Measurements from ENCODE around the gene CFD.
"Not testable (repeated sequence)": the region's sequence is repeated elsewhere in the genome, so short reads cannot be mapped to it uniquely, and the experiment has no call there.

The CFD gene

GRCh38 chr19:858868-859843 is at the start of gene CFD:
TSS of gene CFD (plus strand) at chr19:859664. CDS start at chr19:859690, 26 bp downstream.
- DNase-seq, result no peak

GRCh38 chr19:810077-810855 is 49.2 kb upstream of the CFD start:
- no peak for DNase-seq

GRCh38 chr19:810883-811489 is 48.5 kb upstream of the CFD start:
- no peak for DNase-seq

GRCh38 chr19:811506-812048 is 47.9 kb upstream of the CFD start:
- DNase-seq, result no peak

GRCh38 chr19:812049-812746 is 47.3 kb upstream of the CFD start:
- no peak for DNase-seq

GRCh38 chr19:812747-813218 is 46.7 kb upstream of the CFD start:
- DNase-seq, result no peak

GRCh38 chr19:813219-814151 is 46.0 kb upstream of the CFD start:
- DNase-seq, result no peak

GRCh38 chr19:814152-815078 is 45.0 kb upstream of the CFD start:
- no peak for DNase-seq

- DNase-seq, result no peak
Measured at GRCh38 chr19:815079-815774, 44.2 kb upstream of the CFD start.

GRCh38 chr19:815775-816499 is 43.5 kb upstream of the CFD start:
- DNase-seq, result no peak

- no peak for DNase-seq
Measured at GRCh38 chr19:816500-816857, 43.0 kb upstream of the CFD start.

- not testable (repeated sequence) for DNase-seq
Measured at GRCh38 chr19:820212-820611, 39.3 kb upstream of the CFD start.

- DNase-seq, result no peak
Measured at GRCh38 chr19:821231-821824, 38.1 kb upstream of the CFD start.

GRCh38 chr19:821825-822503 is 37.5 kb upstream of the CFD start, which contains the start of gene PLPPR3:
TSS of gene PLPPR3 (minus strand) at chr19:821955. CDS start at chr19:821559, 396 bp downstream.
- DNase-seq, result no peak

- no peak for DNase-seq
Measured at GRCh38 chr19:823565-824121, 35.8 kb upstream of the CFD start.

- no peak for DNase-seq
Measured at GRCh38 chr19:824885-825284, 34.6 kb upstream of the CFD start.
